Left cardiac atrium (tissue), 4 donors: Measurements from ENCODE around the gene STK4. TPM values are rescaled to one million over a fixed set of nuclear protein-coding genes. Genes with fewer than 3 reads are reported as not detected.
A peak's percentile ranks its signal among the peaks of the same experiment; 100 is the strongest.

Experiments used
- ATAC-seq, 2 donors: fragments of 200-7000 bp; cut with Tn5 transposase; one replicate each; pipeline ENCODE4 v1.9.1; 2020; ENCODE audit warnings: mild to moderate bottlenecking in 2 of 2, moderate library complexity in 2 of 2
- DNase-seq: peaks from one replicate; pipeline ENCODE4 v3.0.0-alpha.2; 2020
- intact Hi-C, 2 donors: fragments of 100-400 bp; cut with DNase I; formaldehyde crosslinking; loops; one replicate each; pipeline versions ENCODE4 v1.14.1 to v1.15.1; 2022 to 2023
- total RNA-seq, 2 donors: library from RNA; stranded (reverse); fragmentation: NEBNext Ultra II Directional; extraction: Animal tissue kit (Norgen Biotek cat#: 25700); gene quantifications; one replicate each; pipeline ENCODE4 v1.2.1, GENCODE V29; 2021
- donor health status: DM: no; HTN: yes; CAD: no.
- donor health status: DM: no; HTN: yes; CAD: no; lungs with severe emphysema.
- donor health status: DM: yes; HTN: yes; CAD: no.
- donor health status: Dilated cardiomyopathy.

STK4 gene
- total RNA-seq, 2 donors from 2014 or later: 16.0 to 16.4 TPM

DNA sequence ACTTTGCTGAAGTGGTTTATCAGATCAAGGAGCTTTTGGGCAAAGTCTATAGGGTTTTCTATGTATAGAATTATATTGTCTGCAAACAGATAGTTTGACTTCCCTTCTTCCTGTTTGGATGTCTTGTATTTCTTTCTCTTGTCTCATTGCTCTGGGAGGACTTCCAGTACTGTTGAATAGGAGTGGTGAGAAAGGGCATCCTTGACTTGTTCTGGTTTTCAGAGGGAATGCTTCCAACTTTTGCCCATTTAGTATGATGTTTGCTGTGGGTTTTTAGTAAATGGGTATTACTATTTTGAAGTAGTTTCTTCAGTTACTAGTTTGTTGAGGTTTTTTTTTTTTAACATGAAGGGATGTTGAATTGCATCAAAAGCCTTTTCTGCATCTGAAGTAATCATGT lies 98.5 kb downstream of the STK4 start:
- DNase-seq (no peak), ATAC-seq (no peak)
- intact Hi-C loops: no loop called here

DNA sequence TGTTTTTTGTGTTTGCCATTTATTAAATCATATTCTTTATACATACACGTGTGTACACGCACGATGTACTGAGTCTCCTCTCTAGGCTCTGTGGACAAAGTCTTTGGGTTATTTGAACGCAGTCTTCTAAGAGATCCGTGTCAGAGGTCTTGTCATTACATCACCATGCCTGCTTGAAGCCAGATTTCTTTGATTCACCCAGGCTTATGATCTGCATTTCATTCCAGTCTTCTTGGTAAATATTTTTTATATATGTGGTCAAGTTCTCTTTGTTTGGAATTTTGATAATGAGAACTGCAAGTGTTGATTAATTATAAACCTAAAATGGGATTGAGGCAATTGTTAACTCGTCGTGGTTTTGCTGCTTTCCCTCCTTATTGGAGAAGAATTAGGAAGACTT lies 100.1 kb downstream of the STK4 start:
- no peak for ATAC-seq
- DNase-seq: no peak
- intact Hi-C loops: no loop called here

DNA sequence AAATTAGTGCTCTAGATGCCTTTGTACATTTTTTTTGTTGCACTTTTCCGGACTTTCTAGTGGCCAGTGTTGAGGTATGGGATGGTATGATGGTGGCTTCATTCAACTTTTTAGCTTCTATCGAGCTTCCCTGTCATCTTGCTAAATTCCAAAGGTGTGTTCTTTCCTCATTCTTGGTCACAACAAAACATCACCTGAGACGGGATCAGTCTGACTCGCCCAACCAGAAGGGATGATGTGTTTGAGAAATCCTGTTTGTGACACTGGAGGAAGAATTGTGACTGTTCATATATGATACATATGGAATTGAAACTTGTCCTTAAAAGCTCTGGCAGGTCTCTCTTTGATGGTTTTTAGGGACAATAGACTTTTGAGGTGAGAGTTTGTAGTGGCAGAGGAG lies 100.8 kb downstream of the STK4 start:
- DNase-seq: no peak
- intact Hi-C loops: no loop called here
- no peak for ATAC-seq

DNA sequence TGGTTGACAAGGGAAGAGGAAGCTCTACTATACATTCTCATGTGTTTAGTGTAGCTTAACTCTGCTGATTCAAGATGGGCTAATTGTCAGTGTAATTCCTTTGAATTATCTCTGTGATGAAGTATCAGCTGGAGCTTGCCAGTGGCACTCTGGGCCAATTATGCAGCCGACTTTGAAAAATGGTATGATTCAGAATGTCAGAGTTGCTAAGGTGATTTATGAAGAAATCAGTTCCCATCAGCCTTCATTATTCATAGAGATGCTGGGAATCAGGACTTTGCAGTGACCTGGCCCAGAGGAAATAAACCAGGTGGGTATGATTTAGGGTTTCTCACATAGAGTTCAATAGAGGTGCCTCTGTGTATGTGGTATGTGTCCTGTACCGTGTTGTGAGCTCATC lies 101.2 kb downstream of the STK4 start:
- intact Hi-C loops: no loop called here
- ATAC-seq (peak in 1 of 2 donors; percentile 82), DNase-seq (no peak)

DNA sequence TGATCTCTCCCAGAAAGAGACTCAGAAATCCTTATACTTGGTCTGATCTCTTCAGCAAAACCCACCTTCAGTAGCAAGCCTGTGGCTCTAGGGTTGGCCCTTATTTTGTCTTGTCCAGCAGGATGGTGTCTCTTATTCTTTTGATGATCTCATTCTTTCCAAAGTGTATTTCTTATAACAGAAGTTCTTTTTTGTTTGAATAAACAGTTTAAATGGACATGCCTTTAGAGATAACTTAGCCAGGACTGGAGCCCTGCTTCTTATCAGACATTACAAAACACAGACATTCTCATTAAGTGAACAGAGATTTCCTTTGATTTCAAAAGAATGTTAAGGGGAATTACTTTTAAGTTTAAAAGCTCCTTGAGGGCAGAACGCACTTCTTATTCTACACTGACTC lies 102.9 kb downstream of the STK4 start:
- no peak for DNase-seq
- ATAC-seq: no peak
- intact Hi-C loops: no loop called here

DNA sequence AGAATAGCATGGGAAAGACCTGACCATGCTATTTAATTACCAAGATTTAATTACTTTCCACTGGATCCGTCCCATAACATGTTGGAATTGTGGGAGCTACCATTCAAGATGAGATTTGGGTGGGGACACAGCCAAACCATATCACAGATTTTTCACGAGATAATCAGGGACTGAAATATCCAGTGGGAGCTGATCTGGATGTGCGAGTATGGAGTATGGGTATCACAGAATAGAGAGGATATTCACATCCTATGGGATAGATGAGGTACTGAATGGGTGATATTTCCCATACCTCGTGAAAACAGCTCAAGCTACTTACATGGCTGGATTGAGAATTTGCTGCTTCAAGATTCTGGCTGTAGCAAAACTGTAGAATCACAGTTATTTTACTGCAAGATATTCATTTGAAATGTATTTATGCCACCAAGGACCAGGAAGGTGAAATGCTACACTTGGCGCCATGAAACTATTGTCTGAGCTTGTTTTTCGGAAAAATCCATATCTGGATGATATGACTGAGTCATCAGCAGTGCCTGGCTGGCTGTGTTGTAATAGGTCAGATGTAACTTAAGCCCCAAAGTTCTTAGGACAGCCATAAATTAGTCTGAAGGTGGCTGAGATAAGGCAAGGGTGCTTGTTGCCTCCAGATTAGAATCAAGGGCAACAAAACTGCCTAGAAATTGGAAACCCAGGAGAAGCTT lies 104.8 kb downstream of the STK4 start:
- intact Hi-C loops: no loop called here
- ATAC-seq: no peak

DNA sequence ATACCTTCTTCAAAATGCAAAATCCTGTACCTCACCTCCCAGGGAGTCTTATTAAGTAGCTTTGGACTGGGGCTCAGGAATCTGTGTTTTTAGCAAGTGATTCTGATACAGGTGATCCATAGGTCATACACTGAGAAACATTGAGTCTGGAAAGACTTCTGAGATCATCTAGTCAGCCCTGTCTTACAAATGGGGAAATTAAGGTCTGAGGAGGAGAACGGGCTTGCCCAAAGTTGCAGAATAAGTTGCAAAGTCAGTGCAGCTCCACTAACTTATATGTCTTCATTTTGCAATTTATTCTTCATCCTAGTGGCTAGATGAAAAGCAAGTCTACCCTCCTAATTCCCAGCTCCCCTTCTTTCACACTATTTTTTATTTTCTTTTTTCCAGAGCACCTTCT lies 105.8 kb downstream of the STK4 start:
- ATAC-seq: no peak
- intact Hi-C loops: no loop called here

More for the DNA sequence above, 104.8 kb downstream of the STK4 start:
- peak; percentile 20 for DNase-seq

DNA sequence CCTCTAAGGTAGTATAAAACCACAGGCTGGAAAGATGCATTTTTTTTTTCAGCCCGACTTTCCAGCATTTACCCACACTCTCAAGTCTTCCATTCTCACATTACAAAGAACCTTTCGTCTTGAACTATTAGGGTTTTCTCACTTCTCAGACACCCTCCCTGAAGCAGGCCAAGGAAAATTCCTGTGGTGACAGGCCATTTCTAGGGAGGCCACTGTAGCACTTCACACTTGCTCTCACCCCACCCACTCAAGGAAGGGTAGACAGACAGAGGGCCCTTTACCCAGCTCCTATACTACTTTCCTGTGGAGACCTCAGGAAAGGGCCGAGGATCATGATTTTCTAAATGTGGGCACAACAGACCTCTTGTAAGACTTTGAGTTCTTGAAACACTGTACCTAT lies 106.9 kb downstream of the STK4 start:
- no peak for ATAC-seq
- DNase-seq: no peak
- intact Hi-C loops: no loop called here

More for the DNA sequence above, 105.8 kb downstream of the STK4 start:
- no peak for DNase-seq

DNA sequence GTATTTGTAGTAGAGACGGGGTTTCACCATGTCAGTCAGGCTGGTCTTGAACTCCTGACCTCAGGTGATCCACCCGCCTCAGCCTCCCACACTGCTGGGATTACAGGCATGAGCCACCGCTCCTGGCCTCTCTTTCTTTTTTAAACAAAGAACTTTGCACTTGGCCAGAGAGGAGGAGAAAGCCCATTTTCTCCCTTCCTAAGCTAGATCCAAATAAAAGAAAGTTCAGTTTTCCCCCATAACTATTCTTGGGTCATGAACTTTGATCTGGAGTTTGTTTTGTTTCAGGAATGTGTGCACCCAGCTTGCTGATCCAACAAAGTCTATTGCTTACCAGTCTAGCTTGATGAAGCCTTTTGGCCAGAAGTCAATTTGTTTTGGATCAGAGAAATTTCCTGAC lies 111.2 kb downstream of the STK4 start:
- DNase-seq (no peak), ATAC-seq (no peak)
- intact Hi-C loops: no loop called here

DNA sequence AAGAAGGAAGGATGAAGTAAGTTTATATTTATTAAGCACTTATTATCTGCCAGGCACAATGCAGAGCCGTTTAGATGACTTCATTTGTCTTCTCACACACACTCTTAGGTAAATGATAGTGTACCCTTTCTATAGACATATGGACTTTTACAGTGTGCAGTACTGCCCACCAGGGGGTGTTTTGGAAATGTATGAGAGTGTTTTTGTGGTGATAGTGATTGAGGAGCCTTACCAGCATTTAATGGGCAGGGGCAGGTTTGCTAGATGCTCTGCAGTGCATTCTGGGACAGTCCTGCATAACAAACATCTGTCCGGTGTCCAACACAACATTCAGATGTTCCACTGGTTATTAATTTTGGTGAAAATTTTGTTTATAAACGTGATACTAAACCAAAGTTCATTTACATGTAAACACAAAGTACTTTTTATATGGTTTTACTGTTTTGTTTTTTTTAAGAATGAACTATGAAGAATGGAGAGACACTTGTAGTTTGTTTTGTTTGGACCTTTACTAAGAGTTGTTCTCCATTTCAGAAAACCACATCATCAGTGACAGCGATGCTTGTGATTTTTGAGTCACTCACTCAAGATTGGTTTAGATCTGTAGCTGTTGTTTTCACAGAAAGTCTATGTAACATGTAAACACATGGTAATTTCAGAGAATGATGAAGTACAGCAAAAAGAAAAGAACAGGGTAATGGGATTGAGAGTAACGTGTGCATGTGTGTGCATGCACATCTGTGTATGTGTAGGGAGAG lies 114.7 kb downstream of the STK4 start:
- intact Hi-C loops: no loop called here
- DNase-seq: no peak
- no peak for ATAC-seq

DNA sequence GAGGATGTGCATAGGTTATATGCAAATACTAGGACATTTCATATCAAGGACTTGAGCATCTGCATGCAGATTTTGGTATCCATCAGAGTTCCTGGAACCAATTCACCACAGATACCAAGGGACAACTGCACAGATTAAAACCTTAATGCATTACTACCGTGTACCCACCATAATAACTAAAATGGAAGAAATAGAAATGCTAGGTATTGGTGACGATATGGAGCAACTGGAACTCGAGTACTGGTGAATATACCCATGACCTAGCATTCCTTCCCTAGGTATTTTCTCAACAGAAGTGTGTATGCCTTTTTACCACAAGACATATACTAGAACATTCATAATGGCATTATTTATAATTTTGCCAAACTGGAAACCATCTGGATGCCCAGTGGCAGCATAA lies 116.2 kb downstream of the STK4 start:
- intact Hi-C loops: no loop called here
- DNase-seq (no peak), ATAC-seq (no peak)

DNA sequence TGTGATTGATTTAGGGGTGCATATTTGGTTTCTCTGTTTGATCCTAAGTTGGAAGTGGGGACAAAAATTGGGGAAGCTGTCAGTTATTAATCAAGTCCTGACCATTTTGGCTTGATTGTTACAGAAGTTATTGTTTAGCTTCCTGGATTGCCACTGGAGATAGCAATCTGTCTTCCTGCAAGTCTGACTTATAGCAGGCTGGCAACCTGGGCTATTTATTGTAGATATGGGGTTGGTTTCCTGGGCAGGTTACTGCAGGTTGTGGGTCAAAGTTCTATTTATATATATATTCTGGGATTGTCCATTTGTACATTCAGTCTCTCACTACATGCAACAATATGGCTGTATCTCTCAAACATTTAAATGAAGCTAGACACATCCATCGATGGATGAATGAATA lies 116.8 kb downstream of the STK4 start:
- ATAC-seq (no peak), DNase-seq (no peak)
- intact Hi-C loops: no loop called here

DNA sequence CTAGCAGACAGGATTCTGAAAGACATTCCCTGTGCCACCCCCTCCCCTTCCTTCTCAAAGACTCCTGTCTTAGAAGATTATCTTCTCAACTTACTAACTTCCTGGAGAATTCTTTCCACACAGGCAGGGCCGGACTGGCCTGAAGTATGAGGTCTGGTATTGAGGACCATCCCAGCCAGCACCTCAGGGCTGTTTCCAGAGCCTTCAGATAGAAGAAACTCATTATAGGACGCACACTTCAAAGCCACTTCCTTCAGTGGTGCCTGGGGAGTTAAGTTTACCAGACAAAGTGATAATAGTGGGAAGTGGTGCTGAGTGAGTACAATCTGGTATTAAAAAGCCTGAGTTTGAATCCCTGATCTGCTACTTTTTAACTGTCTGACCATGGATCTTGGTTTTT lies 119.0 kb downstream of the STK4 start:
- DNase-seq (no peak), ATAC-seq (no peak)
- intact Hi-C loops: no loop called here

DNA sequence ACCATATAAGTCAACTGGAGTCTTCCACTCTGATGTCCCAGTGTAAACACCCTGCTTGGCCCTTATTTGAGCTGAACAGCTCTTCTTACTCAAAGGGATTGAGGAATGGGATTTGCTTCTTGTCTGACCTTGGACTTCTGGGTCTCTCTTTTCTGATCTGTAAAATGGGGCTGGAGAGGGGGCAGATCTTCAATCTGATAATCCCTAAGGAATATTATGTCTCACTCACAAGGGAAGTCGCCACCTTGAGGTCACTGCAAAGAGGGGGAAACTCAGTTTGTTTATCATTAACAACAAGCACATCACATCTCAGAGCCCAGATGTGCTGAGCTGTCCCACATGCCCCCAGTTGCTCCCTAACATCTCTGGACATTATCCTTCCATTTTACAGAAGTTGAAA lies 119.6 kb downstream of the STK4 start:
- ATAC-seq (no peak), DNase-seq (no peak)
- intact Hi-C loops: no loop called here

DNA sequence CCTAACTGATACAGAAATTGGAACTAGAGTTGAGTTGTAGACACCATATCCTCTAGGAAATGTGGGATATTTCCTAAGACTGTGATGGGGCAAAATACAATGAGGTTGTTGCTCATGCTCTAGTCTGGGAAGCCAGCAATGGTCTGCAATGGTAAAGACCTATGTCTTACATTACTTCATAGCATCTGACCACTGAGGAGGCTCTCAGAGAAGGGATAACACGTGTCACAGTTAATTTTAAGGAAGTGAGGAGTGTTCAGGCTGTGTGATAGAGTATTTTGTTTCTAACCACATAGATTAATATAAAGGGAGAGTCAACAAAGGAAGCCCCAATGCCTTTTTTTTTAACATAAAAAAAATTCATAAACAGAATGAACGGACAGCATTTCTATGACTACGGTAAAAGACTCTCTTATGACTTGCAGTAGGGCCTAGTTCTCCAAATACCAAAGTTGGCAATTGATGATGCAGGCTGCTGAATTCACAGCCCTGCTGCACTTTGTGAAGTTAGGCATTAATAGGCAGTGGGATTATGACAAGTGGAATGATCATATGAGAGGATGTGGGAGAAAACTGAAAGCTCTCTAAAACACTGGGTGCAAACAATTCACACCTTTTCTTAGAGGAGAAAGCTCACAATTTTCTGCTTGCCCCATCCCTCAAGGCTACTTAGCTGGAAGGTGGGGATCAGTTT lies 120.9 kb downstream of the STK4 start:
- ATAC-seq (no peak), DNase-seq (no peak)
- intact Hi-C loops: no loop called here

DNA sequence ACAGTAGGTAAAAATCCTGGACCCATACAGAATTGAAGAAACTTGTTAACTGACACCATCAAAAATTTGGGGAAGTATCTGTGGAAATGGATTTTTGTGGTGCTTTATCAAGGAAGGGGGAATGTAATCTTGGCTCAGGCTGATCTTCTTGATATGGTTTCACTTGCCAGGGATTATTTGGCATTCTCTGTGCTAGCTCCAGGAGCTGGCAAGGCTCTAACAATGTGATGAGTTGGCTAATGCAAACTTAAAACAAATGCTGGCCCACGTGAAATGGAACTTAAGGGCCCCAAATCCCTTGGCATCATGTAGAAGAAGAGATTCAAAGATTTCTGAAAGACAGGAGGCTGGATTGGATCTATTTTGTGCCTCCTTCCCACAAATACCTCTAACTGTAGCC lies 121.5 kb downstream of the STK4 start:
- DNase-seq (no peak), ATAC-seq (no peak)
- intact Hi-C loops: no loop called here

DNA sequence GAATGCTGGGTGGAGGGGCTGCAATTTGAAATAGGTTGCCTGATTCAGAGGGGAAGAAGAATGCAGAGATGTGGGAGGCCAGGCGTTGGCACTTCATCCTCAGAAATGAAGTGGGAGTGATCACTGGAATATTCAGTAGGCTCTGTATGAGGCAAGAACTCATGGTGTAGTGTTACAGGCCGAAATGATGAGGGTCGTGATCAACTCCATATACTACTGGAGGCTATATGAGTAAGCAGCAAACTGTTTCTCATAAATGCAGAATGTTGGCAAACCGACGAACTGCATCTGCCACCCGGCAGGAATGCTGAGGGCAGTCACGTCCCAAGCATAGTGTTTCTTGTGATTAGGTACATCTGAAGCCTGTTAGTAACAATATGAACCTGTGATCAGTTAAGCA lies 121.9 kb downstream of the STK4 start:
- ATAC-seq: peak in 1 of 2 donors; percentile 64
- intact Hi-C loops: no loop called here
- DNase-seq: no peak

DNA sequence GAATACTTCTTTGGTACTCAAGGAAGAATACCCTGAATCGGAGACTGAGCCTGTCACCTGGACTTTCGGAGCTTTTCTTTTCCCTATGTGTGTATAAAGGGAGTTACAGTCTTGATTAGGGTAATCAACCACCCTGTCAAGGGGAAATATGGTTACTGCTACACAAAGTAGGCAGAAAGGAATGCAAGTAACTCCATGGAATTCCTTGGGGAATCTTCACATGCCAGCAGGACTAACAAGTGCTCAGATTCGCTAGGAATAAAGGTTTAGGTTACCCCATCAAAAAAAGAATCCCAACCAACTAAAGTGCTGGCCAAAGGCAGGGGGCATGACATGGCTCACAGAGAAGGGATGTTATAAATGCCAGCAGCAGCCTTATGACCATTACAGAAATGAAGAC lies 124.2 kb downstream of the STK4 start:
- intact Hi-C loops: loop anchor here (5.0 to 10.0 kb wide), 3 partner anchors 38 to 204 kb away; no protein-coding TSS in a partner anchor

DNA sequence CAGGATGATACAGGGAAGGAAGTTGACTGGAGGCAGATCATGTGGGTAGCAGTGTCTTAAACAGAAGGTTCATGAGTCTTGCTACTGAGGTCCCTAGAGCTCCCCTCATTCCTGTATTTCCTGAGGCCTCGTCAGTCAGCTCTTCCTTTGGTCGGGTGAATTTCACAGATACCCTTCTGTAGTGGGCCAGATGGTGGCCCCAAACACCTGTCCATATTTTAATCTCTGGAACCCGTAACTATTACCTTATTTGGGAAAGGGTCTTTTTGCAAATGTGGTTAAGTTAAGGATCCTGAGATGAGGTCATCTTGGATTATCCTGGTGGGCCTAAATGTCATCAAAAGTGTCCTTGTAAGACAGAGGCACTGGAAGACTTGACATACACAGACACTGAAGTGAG lies 125.1 kb downstream of the STK4 start:
- DNase-seq (no peak), ATAC-seq (no peak)
- intact Hi-C loops: loop anchor here (5.0 to 10.0 kb wide), 3 partner anchors 39 to 203 kb away; no protein-coding TSS in a partner anchor

More for the DNA sequence above, 124.2 kb downstream of the STK4 start:
- ATAC-seq: no peak
- DNase-seq: no peak

DNA sequence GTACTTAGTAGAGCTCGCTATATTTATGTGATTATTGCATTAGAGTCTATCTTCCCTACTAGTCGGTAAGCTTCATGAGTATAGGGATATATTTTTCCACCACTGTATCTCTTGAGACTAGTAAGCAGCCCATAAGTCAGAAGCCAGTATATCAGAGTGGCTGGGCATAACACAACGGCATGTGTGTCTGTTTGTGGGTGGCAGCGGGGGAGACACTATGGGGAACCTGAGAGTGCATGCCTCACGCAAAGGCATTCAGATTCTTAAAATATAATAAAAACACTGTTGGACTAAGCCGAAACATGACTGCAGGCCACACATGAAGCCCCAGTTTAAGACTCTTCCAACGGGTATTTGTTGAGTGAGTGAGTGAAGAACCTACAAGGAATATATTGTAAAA lies 126.6 kb downstream of the STK4 start:
- intact Hi-C loops: loop anchor here (5.0 to 10.0 kb wide), 3 partner anchors 41 to 202 kb away; no protein-coding TSS in a partner anchor

More for the DNA sequence above, 126.6 kb downstream of the STK4 start:
- DNase-seq (no peak), ATAC-seq (no peak)
